Activated T-cell treated with anti-CD3 and anti-CD28 coated beads for 1 hour (primary cell): ENCODE data around the gene MSRB2.
A peak's percentile ranks its signal among the peaks of the same experiment; 100 is the strongest.
"Not testable (repeated sequence)": the region's sequence is repeated elsewhere in the genome, so short reads cannot be mapped to it uniquely, and the experiment has no call there.

ENCODE experiments used
- DNase-seq: peaks from one replicate; pipeline ENCODE4 v3.0.0-alpha.2; 2020; ENCODE audit warnings: low read depth

The MSRB2 gene

DNA sequence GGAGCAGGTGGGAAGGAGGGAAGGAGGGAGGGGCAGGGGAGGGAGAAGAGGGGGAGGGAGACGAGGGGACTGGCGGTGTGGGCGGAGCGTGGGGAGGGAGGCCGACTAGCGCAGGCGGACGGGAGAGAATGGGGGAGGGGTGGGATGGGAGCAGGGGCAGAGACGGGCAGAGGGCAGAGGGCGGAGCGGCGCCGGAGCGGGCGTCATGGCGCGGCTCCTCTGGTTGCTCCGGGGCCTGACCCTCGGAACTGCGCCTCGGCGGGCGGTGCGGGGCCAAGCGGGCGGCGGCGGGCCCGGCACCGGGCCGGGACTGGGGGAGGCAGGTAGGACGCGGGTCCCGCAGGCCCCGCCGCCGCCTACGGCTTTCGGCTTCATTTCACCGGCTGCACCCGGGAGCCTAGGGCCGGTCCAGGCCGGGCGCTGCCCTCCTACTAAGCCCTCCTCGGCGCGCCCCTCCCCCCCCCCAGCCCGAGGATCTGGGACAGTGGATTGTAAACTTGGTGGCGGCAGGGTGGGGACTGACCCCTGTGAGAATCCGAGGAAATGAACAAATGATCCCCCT, at the start of gene MSRB2:
Gene MSRB2 (plus strand): TSS at position 176 of the 562 bp plus-strand sequence. CDS start 30 bp downstream, at position 206.
- DNase-seq, result peak; percentile 62

DNA sequence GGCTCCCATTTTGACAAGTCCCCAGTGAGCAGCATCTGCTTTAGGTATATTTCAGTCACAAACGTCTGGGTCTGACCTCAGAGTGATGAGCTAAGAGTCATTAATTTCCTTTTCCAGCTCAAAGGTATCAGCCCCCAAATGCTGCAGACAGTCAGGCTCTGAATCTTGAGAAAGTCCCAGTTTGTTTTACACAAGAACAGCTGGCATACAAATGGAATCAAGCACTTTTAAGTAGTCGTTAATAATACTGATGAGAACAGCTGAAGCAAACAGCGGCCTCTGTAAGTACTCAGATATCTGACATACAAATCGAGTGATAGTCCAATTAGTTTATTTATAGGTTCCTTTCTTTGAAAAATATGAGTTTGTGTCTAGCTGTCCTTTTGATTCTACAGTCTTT, 49.4 kb upstream of the MSRB2 start:
- DNase-seq, result no peak

- DNase-seq, result no peak
Measured at GRCh38 chr10:23047201-23048050, 48.0 kb upstream of the MSRB2 start.

DNA sequence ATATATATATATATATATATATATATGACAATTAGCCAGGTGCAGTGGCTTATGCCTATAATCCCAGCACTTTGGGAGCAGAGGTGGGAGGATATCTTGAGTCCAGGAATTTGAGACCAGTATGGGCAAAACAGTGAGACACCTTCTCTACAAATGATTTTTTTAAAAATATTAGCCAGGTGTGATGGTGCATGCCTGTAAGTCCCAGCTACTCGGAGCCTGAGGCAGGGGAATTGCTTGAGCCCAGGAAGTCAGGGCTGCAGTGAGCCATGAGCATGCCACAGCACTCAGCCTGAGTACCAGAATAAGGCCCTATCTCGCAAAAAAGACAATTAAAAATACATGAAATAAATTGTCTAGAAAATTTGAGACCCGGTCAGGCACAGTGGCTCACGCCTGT, 47.2 kb upstream of the MSRB2 start:
- no peak for DNase-seq

DNA sequence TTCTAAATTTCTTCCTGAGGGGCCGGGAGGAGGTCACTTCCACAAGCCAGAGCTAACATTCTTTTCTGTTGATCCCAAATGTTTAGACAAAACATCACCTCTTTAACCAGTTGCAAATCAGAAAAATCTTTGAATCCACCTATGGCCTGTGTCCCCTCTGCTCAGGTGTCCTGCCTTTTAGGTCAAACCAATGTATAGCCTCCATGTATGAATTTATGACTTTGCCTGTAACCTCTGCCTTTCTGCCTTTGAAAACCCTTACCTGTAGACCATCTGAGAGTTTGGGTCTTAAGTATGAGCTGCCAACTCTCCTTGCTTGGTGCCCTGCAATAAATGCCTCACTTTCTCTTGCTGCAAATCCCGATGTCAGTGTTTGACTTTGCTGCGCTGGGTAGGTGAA, 44.1 kb upstream of the MSRB2 start:
- DNase-seq, result no peak

DNA sequence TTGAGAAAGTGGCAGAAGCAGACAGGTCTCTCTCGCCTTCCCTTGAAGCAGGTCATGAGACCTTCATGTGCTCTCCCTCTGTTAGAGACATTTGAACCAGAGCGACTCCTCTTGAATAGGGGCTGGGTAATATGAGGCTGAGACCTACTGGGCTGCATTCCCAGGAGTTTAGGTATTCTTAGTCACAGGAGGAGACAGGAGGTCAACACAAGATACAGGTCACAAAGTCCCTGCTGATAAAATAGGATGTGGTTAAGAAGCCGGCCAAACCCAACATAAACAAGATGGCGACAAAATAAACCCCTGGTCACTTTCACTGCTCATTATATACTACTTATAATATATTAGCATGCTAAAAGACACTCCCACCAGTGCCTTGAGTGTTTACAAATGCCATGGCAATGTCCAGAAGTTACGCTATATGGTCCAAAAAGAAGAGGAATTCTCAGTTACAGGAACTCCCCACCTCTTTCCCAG, 43.5 kb upstream of the MSRB2 start:
- DNase-seq, result no peak

GRCh38 chr10:23053036-23053435, 42.3 kb upstream of the MSRB2 start:
- DNase-seq, result no peak

- no peak for DNase-seq
Measured at GRCh38 chr10:23055424-23056185, 39.8 kb upstream of the MSRB2 start.

GRCh38 chr10:23056186-23056579, 39.2 kb upstream of the MSRB2 start:
- no peak for DNase-seq

- no peak for DNase-seq
Measured at GRCh38 chr10:23058366-23058765, 37.0 kb upstream of the MSRB2 start.

GRCh38 chr10:23060918-23061317, 34.5 kb upstream of the MSRB2 start:
- no peak for DNase-seq

DNA sequence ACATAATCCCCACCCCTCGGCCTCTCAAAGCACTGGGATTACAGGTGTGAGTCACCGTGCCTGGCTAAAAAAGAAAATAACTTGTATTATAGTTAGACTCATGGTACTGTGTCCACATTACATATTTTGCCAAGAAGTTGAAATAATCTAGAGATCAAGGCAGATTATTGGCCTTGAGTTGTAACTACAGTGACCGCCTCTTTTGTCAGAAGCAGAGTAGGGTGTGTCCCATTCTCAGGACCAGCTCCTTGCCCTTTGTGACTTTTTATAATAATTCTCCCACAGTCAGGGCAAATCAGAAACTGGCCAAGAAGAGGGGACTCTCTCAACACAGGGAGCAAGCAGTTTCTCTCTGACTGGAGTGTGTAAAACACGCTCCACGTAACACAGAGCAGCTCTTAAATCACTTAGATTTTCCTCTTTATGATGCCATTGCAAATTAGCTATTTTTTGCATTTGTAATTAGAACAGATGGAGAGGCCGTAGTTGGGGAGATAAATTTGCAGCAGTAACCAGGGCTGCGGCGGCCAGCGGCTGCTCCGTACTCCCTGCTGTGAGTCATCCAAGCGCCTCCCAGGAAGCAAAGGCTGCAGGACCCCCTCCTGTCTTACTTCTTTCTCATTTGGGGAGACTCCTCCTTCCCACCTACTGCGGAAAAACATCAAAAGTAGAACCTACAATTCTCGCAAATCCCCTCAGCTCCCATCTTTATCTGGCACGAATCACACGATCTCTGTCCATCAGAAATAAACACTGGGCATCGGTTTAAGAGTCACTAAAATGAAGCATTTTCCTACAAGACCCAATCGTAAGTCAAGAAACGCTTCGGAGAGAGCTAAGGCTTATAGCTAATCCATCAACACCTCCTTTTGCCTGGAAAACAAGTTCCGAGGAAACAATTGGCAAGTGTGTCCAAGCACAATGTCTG, 32.1 kb upstream of the MSRB2 start:
- no peak for DNase-seq

DNA sequence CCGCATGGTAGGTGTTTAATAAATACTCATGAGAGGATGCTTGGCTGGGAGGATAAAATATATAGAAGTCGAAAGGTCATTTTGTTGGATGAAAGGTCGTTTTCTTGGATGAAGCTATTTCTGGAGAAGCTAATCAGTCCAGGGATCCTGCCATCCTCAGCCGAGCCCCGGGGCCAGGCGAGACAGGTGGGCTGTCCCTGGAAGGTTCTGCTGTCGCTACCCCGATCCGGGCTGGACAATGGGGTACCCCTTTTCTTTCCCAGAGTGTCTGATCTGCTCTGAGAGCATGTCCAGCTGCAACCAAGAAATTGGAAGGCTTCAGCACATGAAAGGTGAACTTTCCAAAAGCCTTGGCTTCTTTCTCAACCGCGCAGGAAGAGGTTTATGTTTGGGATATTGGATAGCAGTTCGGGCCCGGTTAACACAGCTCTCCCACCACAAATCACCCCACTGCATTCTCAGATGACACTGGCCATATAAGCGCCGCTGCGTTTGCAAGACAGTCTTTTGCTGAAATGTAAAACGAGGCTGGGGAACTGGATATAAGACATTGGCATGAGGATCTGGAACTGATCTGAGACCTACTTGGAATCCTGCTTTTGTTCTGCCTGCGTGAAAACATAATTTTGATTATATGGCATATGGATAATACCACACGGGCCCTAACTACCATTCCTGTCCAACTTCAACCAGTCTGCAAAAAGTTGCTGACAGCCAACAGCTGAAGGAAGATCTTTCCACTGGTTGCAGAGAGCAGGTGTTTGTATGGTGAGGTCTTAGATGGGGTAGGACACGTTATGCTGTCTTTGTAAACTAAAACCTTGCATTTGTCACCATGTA, 31.2 kb upstream of the MSRB2 start:
- DNase-seq, result no peak

- DNase-seq, result not testable (repeated sequence)
Measured at GRCh38 chr10:23064813-23065114, 30.6 kb upstream of the MSRB2 start.

DNA sequence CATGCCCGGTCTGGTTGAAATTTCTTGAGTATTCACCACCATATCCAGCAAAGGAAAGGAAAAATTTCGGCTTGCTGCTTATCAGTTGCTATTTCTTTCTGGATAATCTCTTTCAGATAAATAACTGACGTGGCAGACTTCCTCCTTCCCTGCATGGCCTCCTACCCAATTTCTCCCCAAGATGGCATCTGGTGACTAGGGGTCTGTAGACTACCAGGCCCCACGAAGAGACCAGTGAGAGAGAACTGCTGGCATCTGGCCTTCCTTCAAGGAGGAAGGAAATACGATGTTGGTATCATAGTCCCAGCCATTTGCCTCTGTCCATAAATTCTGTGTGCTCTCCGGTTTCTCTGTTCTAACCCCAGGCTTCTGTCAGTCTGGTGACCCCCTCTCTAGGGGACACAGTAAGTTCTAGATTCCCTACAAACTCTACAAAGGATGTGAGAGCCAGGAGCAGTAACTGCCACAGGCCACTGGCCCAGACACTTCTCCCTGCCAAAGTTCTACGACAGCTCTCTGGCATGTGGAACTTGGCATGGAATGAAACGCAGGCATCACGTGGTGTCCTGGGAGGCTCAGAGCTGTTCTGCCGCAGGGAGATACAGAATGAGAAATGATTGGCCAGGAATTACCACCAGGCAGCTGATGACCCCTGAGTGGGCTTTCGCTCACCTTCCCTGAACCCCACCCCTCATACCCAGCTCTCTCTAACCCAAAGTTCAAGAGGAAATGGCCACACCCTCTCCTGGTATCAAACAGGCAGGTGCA, 30.0 kb upstream of the MSRB2 start:
- DNase-seq, result no peak

GRCh38 chr10:23067337-23067736, 28.0 kb upstream of the MSRB2 start:
- no peak for DNase-seq

DNA sequence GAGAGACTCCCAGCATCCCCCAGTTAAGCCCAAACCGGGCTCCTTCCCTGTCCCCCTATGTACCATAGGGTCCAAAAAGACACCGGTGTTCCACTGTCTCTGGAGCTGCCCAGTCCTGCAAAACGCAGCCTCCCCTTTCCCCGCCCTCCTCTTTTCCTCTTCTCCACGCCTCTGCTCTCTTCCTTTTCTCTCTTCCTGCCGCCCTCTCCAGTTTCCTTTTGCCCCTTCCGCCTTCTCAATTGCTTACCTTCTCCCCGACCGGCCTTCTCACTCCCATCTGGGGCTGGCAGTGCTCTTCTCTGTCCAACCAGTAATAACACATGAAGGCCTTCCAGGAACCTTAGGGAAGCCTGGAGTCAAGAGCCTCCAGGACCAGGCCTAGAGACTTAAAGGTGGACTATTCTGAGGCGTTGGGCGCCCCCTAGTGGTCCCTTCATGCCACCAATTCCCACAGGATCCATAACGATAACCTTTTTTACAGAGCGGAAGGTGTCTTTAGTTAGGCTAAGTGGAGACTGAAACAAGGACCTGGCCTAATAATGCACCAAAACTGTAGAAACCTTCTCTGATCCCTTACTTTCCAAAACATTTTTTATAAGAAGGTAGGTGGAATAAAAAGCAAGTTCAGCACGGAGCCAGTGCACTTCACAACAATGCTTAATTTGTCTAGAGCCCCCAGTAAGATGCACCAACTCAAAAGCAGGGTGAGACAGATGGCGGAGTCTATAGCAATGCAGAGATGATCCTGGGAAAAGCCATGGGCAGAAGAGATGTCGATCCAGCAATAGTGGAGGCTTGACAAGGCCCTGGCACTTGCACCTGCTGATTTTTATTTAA, 27.2 kb upstream of the MSRB2 start:
- DNase-seq, result peak; percentile 65

DNA sequence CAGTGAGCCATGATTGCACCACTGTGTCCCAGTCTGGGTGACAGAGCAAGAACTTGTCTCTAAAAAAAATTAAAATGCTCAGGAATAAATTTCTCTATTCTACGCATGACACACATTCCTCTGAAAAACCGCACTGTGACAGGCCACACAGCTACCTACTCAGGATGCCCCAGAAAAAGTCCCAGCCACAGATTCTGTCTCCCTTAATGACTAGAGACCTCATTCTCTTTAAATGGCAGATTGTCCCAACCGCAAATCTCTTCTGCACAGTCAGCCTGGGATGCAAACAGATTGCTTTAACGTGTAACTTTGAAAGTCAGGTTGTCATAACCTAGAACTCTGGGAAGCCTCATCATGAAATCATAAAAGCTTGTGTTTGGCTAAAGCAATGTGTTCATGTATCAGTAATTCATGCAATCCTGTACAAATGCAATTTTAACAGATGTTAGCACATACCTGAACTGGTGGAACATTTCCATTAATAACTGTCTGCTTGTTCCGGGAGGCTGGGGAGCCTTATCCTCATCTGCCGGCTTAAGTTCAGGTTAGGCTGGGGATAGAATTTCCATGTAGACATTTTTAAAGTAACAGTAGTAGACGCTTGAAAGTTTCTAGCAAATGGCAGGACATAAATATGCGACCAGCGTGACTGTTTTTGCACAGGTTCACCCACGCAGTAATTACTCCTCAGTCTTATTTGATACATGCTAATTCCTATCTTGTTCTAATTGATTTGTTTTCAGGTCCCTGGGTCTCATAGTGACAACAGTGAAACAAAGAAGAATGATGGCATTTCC, 26.2 kb upstream of the MSRB2 start:
- no peak for DNase-seq
